Measurements from ENCODE around the gene MCM7. TPM values are rescaled to one million over a fixed set of nuclear protein-coding genes. Genes with fewer than 3 reads are reported as not detected.
A peak's percentile ranks its signal among the peaks of the same experiment; 100 is the strongest.

Gene MCM7
- total RNA-seq, 1 donor from 2014 or later = 101 TPM

GRCh38 chr7:100118388-100119071, 17.3 kb upstream of the MCM7 start:
- TF ChIP-seq CTCF (IDR thresholded peaks at IDR 0.05; ENCODE audit: insufficient read depth, low read length, poor library complexity, severe bottlenecking) = no peak
- no peaks in the 10 kb centered on the region for H3K27me3 ChIP-seq (ENCODE audit: control insufficient read depth, insufficient read depth, low read length)

GRCh38 chr7:100115026-100115425, 13.8 kb upstream of the MCM7 start:
- H3K4me3 ChIP-seq (ENCODE audit: low read depth, low read length) = no peak overlapping the region
- no peaks in the 10 kb centered on the region for H3K27me3 ChIP-seq (ENCODE audit: control insufficient read depth, insufficient read depth, low read length)
- no peak for TF ChIP-seq CTCF (IDR thresholded peaks at IDR 0.05; ENCODE audit: insufficient read depth, low read length, poor library complexity, severe bottlenecking)
- H3K36me3 ChIP-seq (ENCODE audit: control insufficient read depth, insufficient read depth, low read length) = peaks cover 4% of the 10 kb centered on the region
- no peak for DNase-seq (ENCODE audit: low read depth)

More at GRCh38 chr7:100118388-100119071, 17.3 kb upstream of the MCM7 start:
- DNase-seq (ENCODE audit: low read depth) = no peak
- Histone ChIP-seq H3K36me3 (ENCODE audit: control insufficient read depth, insufficient read depth, low read length) (no peaks in the 10 kb centered on the region), H3K4me3 (ENCODE audit: low read depth, low read length) (peak overlapping the region; percentile 68)

- no peak overlapping the region for H3K4me3 ChIP-seq (ENCODE audit: low read depth, low read length)
- no peaks in the 10 kb centered on the region for H3K27me3 ChIP-seq (ENCODE audit: control insufficient read depth, insufficient read depth, low read length)
- peaks cover 4% of the 10 kb centered on the region for H3K36me3 ChIP-seq (ENCODE audit: control insufficient read depth, insufficient read depth, low read length)
- TF ChIP-seq CTCF (IDR thresholded peaks at IDR 0.05; ENCODE audit: insufficient read depth, low read length, poor library complexity, severe bottlenecking) = no peak
- no peak for DNase-seq (ENCODE audit: low read depth)
These were observed 10.7 kb upstream of the MCM7 start for GRCh38 chr7:100111914-100112313.

- TF ChIP-seq CTCF (IDR thresholded peaks at IDR 0.05; ENCODE audit: insufficient read depth, low read length, poor library complexity, severe bottlenecking) = no peak
- no peak for DNase-seq (ENCODE audit: low read depth)
- Histone ChIP-seq H3K36me3 (ENCODE audit: control insufficient read depth, insufficient read depth, low read length) (peaks cover 4% of the 10 kb centered on the region), H3K4me3 (ENCODE audit: low read depth, low read length) (no peak overlapping the region), H3K27me3 (ENCODE audit: control insufficient read depth, insufficient read depth, low read length) (no peaks in the 10 kb centered on the region)
These were observed 10.0 kb upstream of the MCM7 start for GRCh38 chr7:100111156-100111555.

GRCh38 chr7:100109521-100110163, 8.4 kb upstream of the MCM7 start:
- Histone ChIP-seq H3K4me3 (ENCODE audit: low read depth, low read length) (no peak overlapping the region), H3K36me3 (ENCODE audit: control insufficient read depth, insufficient read depth, low read length) (peaks cover 4% of the 10 kb centered on the region), H3K27me3 (ENCODE audit: control insufficient read depth, insufficient read depth, low read length) (no peaks in the 10 kb centered on the region)
- TF ChIP-seq CTCF (IDR thresholded peaks at IDR 0.05; ENCODE audit: insufficient read depth, low read length, poor library complexity, severe bottlenecking) = peak; percentile 9
- DNase-seq (ENCODE audit: low read depth) = no peak
